Neural crest cell (in vitro differentiated cells): ENCODE measurements around the gene RUNX3. TPM values are rescaled to one million over a fixed set of nuclear protein-coding genes. Genes with fewer than 3 reads are reported as not detected.

Source experiments
- DNase-seq: peaks from one replicate; pipeline ENCODE4 v3.0.0; 2021; ENCODE audit warnings: low read depth, mixed read lengths, low spot score
- H3K27ac Mint-ChIP-seq: one replicate; pipeline ENCODE4 v1.8.0; 2021; ENCODE audit warnings: mild to moderate bottlenecking, mixed read lengths; ENCODE audit not compliant: unreplicated experiment
- H3K27me3 Mint-ChIP-seq: 2 replicates; pipeline ENCODE4 v1.8.0; 2021; ENCODE audit warnings: low read depth, mild to moderate bottlenecking, mixed read lengths
- H3K36me3 Mint-ChIP-seq: 2 replicates; pipeline ENCODE4 v1.8.0; 2021; ENCODE audit warnings: low read depth, mild to moderate bottlenecking, mixed read lengths
- H3K4me1 Mint-ChIP-seq: 2 replicates; pipeline ENCODE4 v1.8.0; 2021; ENCODE audit warnings: mixed read lengths
- H3K4me3 Mint-ChIP-seq: one replicate; pipeline ENCODE4 v1.8.0; 2021; ENCODE audit warnings: mild to moderate bottlenecking, mixed read lengths
- H3K9me3 Mint-ChIP-seq: 2 replicates; pipeline ENCODE4 v1.8.0; 2021; ENCODE audit warnings: mixed read lengths
- total RNA-seq: library from RNA; stranded (reverse); gene quantifications from 2 replicates; pipeline ENCODE4 v1.2.1, GENCODE V29; 2021
- TF ChIP-seq, protein P1 (sequence below): fragments of 200-600 bp; sonication (generic); conservative IDR thresholded peaks from 2 replicates; pipeline ENCODE4 v1.5.0; 2021; ENCODE audit warnings: antibody characterized with exemption, mild to moderate bottlenecking

Gene RUNX3
- total RNA-seq, 1 donor from 2014 or later, result 0.16 TPM

DNA sequence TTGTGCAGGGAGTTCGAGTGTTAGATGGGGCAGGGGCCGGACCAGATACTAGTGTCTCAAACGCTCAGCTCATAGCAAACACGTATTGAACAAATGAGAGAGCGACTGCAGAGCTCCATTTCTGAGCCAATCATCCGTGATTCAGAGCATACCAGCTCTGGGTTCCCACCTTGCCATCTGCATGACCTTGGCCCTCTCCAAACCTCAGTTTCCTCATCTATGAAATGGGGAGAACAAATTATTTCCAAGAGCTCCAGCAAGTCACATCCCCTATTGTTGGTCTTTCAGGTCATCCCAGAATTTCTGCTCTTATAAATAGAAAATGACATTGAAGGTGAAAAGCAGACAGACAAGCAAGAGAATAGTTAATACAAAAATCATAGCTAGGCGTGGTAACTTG, 10.2 kb upstream of the RUNX3 start:
- no peaks in the 10 kb centered on the region for H3K36me3 Mint-ChIP-seq
- peaks cover 13% of the 10 kb centered on the region for H3K4me1 Mint-ChIP-seq
- TF ChIP-seq, protein P1, sequence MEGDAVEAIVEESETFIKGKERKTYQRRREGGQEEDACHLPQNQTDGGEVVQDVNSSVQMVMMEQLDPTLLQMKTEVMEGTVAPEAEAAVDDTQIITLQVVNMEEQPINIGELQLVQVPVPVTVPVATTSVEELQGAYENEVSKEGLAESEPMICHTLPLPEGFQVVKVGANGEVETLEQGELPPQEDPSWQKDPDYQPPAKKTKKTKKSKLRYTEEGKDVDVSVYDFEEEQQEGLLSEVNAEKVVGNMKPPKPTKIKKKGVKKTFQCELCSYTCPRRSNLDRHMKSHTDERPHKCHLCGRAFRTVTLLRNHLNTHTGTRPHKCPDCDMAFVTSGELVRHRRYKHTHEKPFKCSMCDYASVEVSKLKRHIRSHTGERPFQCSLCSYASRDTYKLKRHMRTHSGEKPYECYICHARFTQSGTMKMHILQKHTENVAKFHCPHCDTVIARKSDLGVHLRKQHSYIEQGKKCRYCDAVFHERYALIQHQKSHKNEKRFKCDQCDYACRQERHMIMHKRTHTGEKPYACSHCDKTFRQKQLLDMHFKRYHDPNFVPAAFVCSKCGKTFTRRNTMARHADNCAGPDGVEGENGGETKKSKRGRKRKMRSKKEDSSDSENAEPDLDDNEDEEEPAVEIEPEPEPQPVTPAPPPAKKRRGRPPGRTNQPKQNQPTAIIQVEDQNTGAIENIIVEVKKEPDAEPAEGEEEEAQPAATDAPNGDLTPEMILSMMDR, result no peak
- no peak for DNase-seq
- H3K27ac Mint-ChIP-seq, result no peak overlapping the region
- H3K4me3 Mint-ChIP-seq, result no peak overlapping the region
- H3K9me3 Mint-ChIP-seq, result no peaks in the 10 kb centered on the region
- H3K27me3 Mint-ChIP-seq, result peaks cover 9% of the 10 kb centered on the region

DNA sequence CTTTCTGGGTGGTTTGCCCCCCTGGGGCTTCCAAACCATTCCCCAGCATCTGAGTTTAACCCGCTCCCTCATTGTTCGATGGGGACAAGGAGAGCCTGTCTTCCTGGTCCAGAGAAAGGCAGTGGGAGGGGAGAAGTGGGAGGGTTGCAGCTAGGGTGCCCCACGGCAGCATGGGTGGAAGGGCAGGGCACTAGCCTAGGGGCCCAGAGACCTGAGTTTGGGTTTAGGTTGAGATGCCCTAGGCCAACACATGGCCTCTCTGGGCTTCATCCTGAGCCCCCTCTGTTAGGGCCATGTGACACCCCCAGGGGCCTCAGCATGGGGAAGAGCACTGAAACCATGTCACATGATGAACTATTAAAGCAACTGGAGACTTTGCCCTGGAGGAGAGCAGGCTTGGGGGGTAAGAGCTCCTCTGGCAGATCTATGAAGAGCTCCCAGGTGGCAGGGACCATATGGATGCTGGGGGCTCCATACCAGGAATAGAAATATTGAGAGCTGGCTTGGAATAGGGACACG, 9.7 kb upstream of the RUNX3 start:
- Mint-ChIP-seq H3K9me3 (no peaks in the 10 kb centered on the region), H3K27me3 (peaks cover 11% of the 10 kb centered on the region), H3K27ac (no peak overlapping the region)

DNA sequence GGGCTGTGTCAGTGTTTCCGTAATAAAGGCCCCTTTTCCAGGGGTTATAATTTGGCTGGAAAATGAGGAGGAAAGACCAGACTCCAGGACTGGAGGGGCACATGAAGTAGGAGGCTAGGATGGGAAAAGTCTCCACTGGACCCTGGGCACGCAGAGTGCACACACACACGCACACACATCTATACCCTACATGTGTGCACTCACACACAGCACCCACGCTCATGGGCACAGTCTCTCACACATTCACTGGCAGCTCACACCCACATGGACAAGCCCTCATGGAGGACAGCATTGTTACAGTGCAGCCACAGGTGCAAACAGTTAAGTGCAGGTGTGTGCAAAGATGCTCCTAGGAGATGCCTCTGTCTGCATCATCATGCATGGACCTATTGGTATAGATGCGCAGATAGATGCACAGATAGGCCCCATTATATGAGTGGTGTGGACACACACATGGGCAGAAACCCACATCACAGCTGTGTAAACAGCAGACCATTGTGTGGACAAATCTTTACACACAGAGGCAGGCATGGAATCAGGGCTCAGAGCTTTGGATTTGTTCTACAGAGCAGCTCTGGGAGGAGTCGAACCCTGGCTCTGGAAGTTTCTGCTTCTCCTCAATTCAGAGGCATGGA, 9.1 kb upstream of the RUNX3 start:
- DNase-seq, result no peak
- Mint-ChIP-seq H3K27ac (no peak overlapping the region), H3K9me3 (no peaks in the 10 kb centered on the region), H3K36me3 (no peaks in the 10 kb centered on the region), H3K4me3 (no peak overlapping the region), H3K27me3 (peaks cover 16% of the 10 kb centered on the region), H3K4me1 (peaks cover 6% of the 10 kb centered on the region)
- TF ChIP-seq, protein P1, result no peak

More for the DNA sequence above, 9.7 kb upstream of the RUNX3 start:
- Mint-ChIP-seq H3K4me3 (no peak overlapping the region), H3K4me1 (peaks cover 11% of the 10 kb centered on the region), H3K36me3 (no peaks in the 10 kb centered on the region)
- TF ChIP-seq, protein P1, result no peak
- DNase-seq, result no peak

DNA sequence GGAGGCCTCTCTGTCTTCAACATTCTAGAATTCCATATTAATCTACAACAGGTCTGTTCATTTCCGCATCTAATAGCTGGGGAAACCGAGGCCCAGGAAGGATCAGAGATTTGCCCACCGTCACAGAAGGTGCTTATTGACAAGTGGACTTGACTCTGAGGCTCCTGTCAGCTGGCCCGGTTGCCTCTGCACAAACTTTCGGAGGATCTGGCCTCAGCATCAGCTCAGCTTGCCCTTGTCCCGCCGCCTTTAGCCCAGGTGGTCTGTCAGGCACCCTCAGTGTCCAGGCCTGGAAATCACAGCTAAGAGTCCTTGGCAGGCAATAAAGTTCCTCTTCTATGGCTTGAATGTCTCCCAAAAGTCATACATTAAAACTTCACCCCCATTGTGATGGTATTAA, 8.2 kb upstream of the RUNX3 start:
- peaks cover 25% of the 10 kb centered on the region for H3K27me3 Mint-ChIP-seq
- H3K27ac Mint-ChIP-seq, result no peak overlapping the region
- TF ChIP-seq, protein P1, result no peak
- no peak overlapping the region for H3K4me3 Mint-ChIP-seq
- peaks cover 6% of the 10 kb centered on the region for H3K4me1 Mint-ChIP-seq
- no peaks in the 10 kb centered on the region for H3K36me3 Mint-ChIP-seq
- DNase-seq, result no peak
- no peaks in the 10 kb centered on the region for H3K9me3 Mint-ChIP-seq

DNA sequence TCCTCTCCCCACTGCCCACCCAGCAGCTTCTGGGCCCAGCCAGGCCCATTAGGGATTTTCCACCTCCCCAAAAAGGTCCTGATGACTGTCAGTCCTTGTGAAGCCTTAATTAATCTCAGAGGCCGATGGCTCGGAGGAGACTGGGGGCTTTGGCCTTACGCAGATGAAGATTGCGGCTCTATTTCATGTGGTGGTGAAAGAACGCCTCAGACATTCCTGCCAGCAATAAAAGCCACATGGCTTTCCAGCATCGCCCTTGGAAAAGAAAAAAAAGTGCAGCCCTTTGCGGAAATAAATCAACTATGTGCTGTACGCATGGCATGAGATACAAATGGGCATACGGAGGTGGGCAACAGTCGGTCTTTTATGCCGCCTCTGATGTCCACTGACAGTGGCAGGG, 6.6 kb upstream of the RUNX3 start:
- no peak overlapping the region for H3K27ac Mint-ChIP-seq
- no peaks in the 10 kb centered on the region for H3K9me3 Mint-ChIP-seq
- TF ChIP-seq, protein P1, result no peak
- H3K27me3 Mint-ChIP-seq, result peaks cover 39% of the 10 kb centered on the region
- peaks cover 5% of the 10 kb centered on the region for H3K4me1 Mint-ChIP-seq
- H3K4me3 Mint-ChIP-seq, result no peak overlapping the region
- H3K36me3 Mint-ChIP-seq, result no peaks in the 10 kb centered on the region
- DNase-seq, result no peak
